DOHH2 (cell line): ENCODE measurements around the gene KCNAB3.
A peak's percentile ranks its signal among the peaks of the same experiment; 100 is the strongest.

ENCODE experiments used
- H3F3A ChIP-seq: fragments of 200-600 bp; sonication (generic), shearing (Covaris generic); 2 replicates; pipeline ENCODE4 v1.6.0; 2016; ENCODE audit warnings: antibody characterized with exemption, mild to moderate bottlenecking; ENCODE audit not compliant: control insufficient read depth, insufficient read depth
- H3K27ac ChIP-seq: fragments of 200-600 bp; sonication (generic); 2 replicates; pipeline ENCODE4 v1.5.1; 2014; ENCODE audit warnings: low read depth, mild to moderate bottlenecking, low read length, moderate library complexity
- H3K27me3 ChIP-seq: fragments of 200-600 bp; sonication (generic); 2 replicates; pipeline ENCODE4 v1.6.1; 2014; ENCODE audit warnings: mild to moderate bottlenecking, low read length, mixed read lengths; ENCODE audit not compliant: control insufficient read depth
- H3K36me3 ChIP-seq: fragments of 200-600 bp; sonication (generic); 2 replicates; pipeline ENCODE4 v1.6.1; 2014; ENCODE audit warnings: mild to moderate bottlenecking, low read length, moderate library complexity, mixed read lengths; ENCODE audit not compliant: control insufficient read depth
- H3K4me1 ChIP-seq: fragments of 200-600 bp; sonication (generic); 2 replicates; pipeline ENCODE4 v1.6.1; 2014; ENCODE audit warnings: mild to moderate bottlenecking, low read length, mixed read lengths; ENCODE audit not compliant: control insufficient read depth
- H3K4me2 ChIP-seq: fragments of 200-600 bp; sonication (generic); 2 replicates; pipeline ENCODE4 v1.6.0; 2014; ENCODE audit warnings: mild to moderate bottlenecking, low read length, moderate library complexity
- H3K4me3 ChIP-seq: fragments of 200-600 bp; sonication (generic); 2 replicates; pipeline ENCODE4 v1.5.1; 2014; ENCODE audit warnings: mild to moderate bottlenecking, low read length, mixed read lengths
- H3K79me2 ChIP-seq: fragments of 200-600 bp; sonication (generic); 2 replicates; pipeline ENCODE4 v1.6.1; 2014; ENCODE audit warnings: mild to moderate bottlenecking, low read length, mixed read lengths; ENCODE audit not compliant: control insufficient read depth
- H3K9me2 ChIP-seq: fragments of 200-600 bp; sonication (generic); replicated peaks from 2 replicates; pipeline ENCODE4 v1.6.1; 2014; ENCODE audit warnings: mild to moderate bottlenecking, low read length, mixed read lengths; ENCODE audit not compliant: control insufficient read depth
- H3K9me3 ChIP-seq: fragments of 200-600 bp; sonication (generic); 2 replicates; pipeline ENCODE4 v1.6.1; 2014; ENCODE audit warnings: antibody characterized with exemption, low read length, mixed read lengths; ENCODE audit not compliant: control insufficient read depth, insufficient read depth
- H4K20me1 ChIP-seq: fragments of 200-600 bp; sonication (generic); 2 replicates; pipeline ENCODE4 v1.6.0; 2014; ENCODE audit warnings: low read depth, mild to moderate bottlenecking, antibody characterized with exemption, low read length, moderate library complexity; ENCODE audit not compliant: control insufficient read depth, insufficient read depth
- CTCF ChIP-seq: fragments of 200-600 bp; sonication (generic); IDR thresholded peaks from one replicate; pipeline ENCODE4 v1.5.1; 2014; ENCODE audit warnings: antibody characterized with exemption, mild to moderate bottlenecking, low read depth, low read length; ENCODE audit not compliant: poor library complexity, severe bottlenecking
- EZH2phosphoT487 ChIP-seq: fragments of 200-600 bp; sonication (generic); IDR thresholded peaks from 2 replicates; pipeline ENCODE4 v1.6.1; 2017; ENCODE audit warnings: borderline replicate concordance, mild to moderate bottlenecking, antibody characterized with exemption, low read length, moderate library complexity, mixed read lengths

Gene KCNAB3

GRCh38 chr17:7922269-7922844, 7.3 kb downstream of the KCNAB3 start:
- Histone ChIP-seq H3K4me1 (peaks cover 15% of the 10 kb centered on the region), H4K20me1 (no peaks in the 10 kb centered on the region), H3F3A (peaks cover 6% of the 10 kb centered on the region; the same call in 1 of the 2 replicates), H3K4me2 (peak overlapping the region; percentile 75), H3K27me3 (no peaks in the 10 kb centered on the region), H3K79me2 (no peaks in the 10 kb centered on the region), H3K4me3 (peak overlapping the region; percentile 55), H3K9me3 (no peaks in the 10 kb centered on the region), H3K36me3 (0 out of 2 replicates have a peak, but pooled peaks cover 5% of the 10 kb centered on the region), H3K27ac (no peak overlapping the region), H3K9me2 (no peaks in the 10 kb centered on the region)
- TF ChIP-seq CTCF (no peak), EZH2phosphoT487 (no peak)

GRCh38 chr17:7916808-7917207, 12.8 kb downstream of the KCNAB3 start:
- Histone ChIP-seq H3K36me3 (peaks cover 17% of the 10 kb centered on the region), H3K4me3 (no peak overlapping the region), H3K4me2 (no peak overlapping the region), H3K27me3 (no peaks in the 10 kb centered on the region), H3K9me3 (no peaks in the 10 kb centered on the region), H4K20me1 (no peaks in the 10 kb centered on the region), H3K9me2 (no peaks in the 10 kb centered on the region), H3K27ac (no peak overlapping the region), H3K79me2 (no peaks in the 10 kb centered on the region), H3F3A (peaks cover 23% of the 10 kb centered on the region), H3K4me1 (peaks cover 34% of the 10 kb centered on the region)
- TF ChIP-seq CTCF, result no peak
- no peak for TF ChIP-seq EZH2phosphoT487

- Histone ChIP-seq H3K9me3 (no peaks in the 10 kb centered on the region), H3K4me3 (peak overlapping the region; percentile 81), H3K4me1 (peaks cover 37% of the 10 kb centered on the region), H4K20me1 (no peaks in the 10 kb centered on the region), H3K27ac (no peak overlapping the region), H3K9me2 (no peaks in the 10 kb centered on the region), H3F3A (peaks cover 19% of the 10 kb centered on the region), H3K4me2 (peak overlapping the region; percentile 89), H3K27me3 (no peaks in the 10 kb centered on the region), H3K79me2 (no peaks in the 10 kb centered on the region), H3K36me3 (peaks cover 22% of the 10 kb centered on the region)
- TF ChIP-seq EZH2phosphoT487 (no peak), CTCF (no peak)
Measured at GRCh38 chr17:7916385-7916682, 13.3 kb downstream of the KCNAB3 start.
